WI38 (cell line): ENCODE results near the gene ATP5PF.

Experiments used
- H3K4me3 ChIP-seq: 2 replicates; pipeline ENCODE4 v1.5.1; 2011; ENCODE audit warnings: low read depth, mild to moderate bottlenecking, control low read depth, low read length
- CTCF ChIP-seq: IDR thresholded peaks from 2 replicates; pipeline ENCODE4 v1.5.1; 2012; ENCODE audit warnings: low read depth, mild to moderate bottlenecking, control low read depth, low read length

ATP5PF gene

DNA sequence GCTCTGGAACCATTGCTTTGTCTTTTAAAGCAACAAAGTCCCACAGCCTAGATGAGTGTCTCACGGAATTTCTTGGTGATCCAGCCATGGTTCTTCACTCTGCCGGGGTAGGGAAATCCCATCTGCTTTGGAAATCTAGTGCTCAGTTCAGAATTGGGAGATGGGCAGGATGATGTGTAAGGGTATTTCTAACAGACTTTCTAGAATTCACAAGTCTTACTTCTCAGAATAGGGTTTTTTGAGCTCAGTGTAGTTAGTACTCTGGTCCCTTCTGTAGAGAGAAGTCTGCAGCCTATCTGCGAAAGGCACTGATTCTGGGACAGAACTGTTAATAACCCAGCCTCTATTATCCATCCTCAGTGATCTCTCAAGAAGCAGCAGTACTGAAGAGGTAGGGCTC lies 25.4 kb upstream of the ATP5PF start:
- H3K4me3 ChIP-seq: no peak overlapping the region
- TF ChIP-seq CTCF: no peak

- TF ChIP-seq CTCF: no peak
These were observed 24.9 kb upstream of the ATP5PF start for GRCh38 chr21:25759573-25759972.

GRCh38 chr21:25757531-25757930 lies 22.8 kb upstream of the ATP5PF start:
- TF ChIP-seq CTCF: no peak

More at GRCh38 chr21:25759573-25759972, 24.9 kb upstream of the ATP5PF start:
- H3K4me3 ChIP-seq: no peak overlapping the region

DNA sequence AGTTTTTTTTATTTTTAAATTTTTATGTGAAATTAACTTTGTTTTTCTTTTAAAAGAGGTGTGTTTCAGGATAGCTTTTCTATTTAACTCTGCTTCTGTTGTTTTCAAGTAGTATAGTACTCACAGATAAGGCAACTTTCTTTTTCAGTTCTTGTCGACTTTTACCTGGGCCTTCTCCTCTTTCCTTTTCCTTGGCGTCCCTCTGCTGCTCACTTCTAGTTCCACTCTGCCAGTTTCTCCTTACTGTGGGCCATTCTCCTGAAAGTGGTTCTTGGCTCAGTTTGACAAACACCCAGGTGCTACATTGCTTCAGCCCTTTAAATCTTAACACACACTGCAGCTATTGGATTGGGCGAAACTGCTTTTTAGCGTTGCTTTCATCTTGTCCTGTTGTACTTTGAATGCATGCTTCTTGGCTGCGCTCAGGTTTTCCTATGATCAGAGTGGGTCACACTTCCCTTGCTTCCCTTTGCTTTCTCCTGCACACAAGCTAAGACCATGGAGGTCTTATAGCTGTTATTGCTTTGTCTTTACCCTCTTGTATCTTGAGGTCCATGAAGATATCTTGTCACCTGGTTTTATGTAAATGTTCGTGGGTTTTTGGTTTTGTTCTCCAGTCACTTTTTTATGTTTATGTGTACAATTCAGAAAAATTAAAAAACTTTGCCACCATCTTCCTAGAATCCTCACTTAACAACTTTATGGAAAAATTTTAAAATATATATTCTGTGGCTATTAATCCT lies 21.7 kb upstream of the ATP5PF start:
- no peak for TF ChIP-seq CTCF

More at GRCh38 chr21:25757531-25757930, 22.8 kb upstream of the ATP5PF start:
- no peak overlapping the region for H3K4me3 ChIP-seq

DNA sequence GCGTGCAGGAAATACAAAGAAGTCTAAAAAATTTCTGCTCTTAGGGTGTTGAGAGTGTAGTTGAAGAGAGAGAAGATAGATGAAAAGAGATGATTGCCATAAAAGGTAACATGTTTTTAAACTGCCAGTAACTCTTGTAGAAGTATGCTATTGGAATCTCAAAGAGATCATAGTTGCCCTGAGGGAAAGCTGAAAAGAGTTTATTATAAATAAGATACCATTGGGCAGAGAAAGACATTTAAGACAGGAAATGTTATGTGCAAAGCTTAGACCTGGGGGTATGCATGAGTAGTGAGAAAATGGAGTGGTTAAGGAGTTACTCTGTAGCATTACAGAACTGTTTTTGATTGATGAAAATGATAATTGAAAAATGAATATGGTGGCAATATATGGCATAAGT lies 17.7 kb upstream of the ATP5PF start:
- no peak for TF ChIP-seq CTCF
- no peak overlapping the region for H3K4me3 ChIP-seq

More for the DNA sequence above, 21.7 kb upstream of the ATP5PF start:
- H3K4me3 ChIP-seq: no peak overlapping the region

GRCh38 chr21:25750085-25750484 lies 15.4 kb upstream of the ATP5PF start:
- H3K4me3 ChIP-seq: no peak overlapping the region
- no peak for TF ChIP-seq CTCF

GRCh38 chr21:25744854-25745253 lies 10.2 kb upstream of the ATP5PF start:
- no peak overlapping the region for H3K4me3 ChIP-seq
- no peak for TF ChIP-seq CTCF
